ENCODE data around the gene ERN1. TPM values are rescaled to one million over a fixed set of nuclear protein-coding genes. Genes with fewer than 3 reads are reported as not detected.

The ERN1 gene
- total and polyA plus RNA-seq, 2 of the 13 experiments (the other 11 are each of a cell fraction or from before 2014, with no cell fraction given): 6.0 to 12.7 TPM

DNA sequence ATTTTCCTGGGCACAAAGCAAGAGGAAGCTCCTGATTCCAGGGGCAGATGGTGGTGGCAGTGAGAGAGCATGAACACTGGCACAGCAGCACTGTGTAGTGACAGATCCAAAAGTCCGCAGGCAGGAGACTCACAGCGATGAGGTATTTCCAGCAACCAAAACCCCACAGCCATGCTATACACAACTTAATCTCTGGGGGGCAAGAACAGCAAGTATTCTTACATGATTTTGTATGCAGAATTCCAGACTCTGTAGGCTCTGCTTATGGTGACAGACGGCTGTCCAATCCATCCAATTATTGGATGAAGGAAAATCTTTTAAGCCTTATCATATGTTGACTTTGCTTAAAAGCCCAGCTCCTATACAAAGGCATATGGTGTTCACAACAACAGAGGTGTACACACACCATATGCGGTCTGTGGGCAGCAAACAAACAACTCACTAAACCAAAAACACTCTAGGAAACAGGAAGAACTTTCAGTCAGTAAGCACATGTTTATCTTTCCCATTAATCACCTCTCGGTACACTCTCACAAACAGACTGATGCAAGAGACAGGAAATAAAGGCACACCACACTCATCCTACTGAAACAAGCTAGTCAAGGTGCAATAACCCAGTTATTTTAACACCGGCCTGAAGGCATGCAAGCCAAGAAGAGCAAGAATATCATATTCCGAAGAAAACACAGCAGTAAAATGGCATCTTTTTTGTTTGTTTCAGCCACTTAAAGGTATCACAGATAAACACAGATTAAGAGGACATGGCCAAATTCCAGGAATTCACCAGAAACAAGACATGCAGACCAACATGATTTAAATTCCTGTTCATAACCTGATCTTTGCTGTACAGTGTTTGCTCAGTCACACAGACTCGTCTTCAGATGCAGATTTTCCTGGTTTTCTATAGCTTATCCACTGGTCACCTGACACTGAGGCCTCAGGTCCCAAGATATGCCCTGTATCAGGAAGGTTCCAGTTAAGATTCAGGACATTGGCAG lies 47.8 kb downstream of the ERN1 start (continued):
- TF ChIP-seq ZNF512B (CRISPR knock-in tag; IDR thresholded peaks at IDR 0.05; ENCODE audit: borderline replicate concordance) (no peak), TP53 (CRISPR knock-in tag; conservative IDR thresholded peaks at IDR 0.05) (peak; percentile 75; the same call in 1 of the 2 replicates), ZNF800 (CRISPR knock-in tag; IDR thresholded peaks at IDR 0.05) (no peak), NFE2L1 (CRISPR knock-in tag; IDR thresholded peaks at IDR 0.05; ENCODE audit: borderline replicate concordance) (no peak), ZNF264 (CRISPR knock-in tag; IDR thresholded peaks at IDR 0.05) (peak; percentile 85; the same call in 1 of the 2 replicates), PRDM4 (CRISPR knock-in tag; IDR thresholded peaks at IDR 0.05; ENCODE audit: borderline replicate concordance) (no peak), AFF4 (CRISPR knock-in tag; IDR thresholded peaks at IDR 0.05) (0 out of 2 replicates have a peak, but pooled peaks have one; percentile 58), ARNTL (CRISPR knock-in tag; IDR thresholded peaks at IDR 0.05) (0 out of 2 replicates have a peak, but pooled peaks have one; percentile 73), ZNF879 (CRISPR knock-in tag; IDR thresholded peaks at IDR 0.05) (peak; percentile 46; the same call in 1 of the 2 replicates)
- TF ChIP-seq, protein P1, sequence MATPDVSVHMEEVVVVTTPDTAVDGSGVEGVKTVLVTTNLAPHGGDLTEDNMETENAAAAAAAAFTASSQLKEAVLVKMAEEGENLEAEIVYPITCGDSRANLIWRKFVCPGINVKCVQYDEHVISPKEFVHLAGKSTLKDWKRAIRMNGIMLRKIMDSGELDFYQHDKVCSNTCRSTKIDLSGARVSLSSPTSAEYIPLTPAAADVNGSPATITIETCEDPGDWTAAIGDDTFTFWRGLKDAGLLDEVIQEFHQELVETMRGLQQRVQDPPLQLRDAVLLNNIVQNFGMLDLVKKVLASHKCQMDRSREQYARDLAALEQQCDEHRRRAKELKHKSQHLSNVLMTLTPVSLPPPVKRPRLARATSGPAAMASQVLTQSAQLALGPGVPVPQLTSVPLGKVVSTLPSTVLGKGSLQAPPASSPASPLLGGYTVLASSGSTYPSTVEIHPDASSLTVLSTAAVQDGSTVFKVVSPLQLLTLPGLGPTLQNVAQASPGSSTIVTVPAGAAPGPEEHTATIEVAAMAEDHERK (CRISPR knock-in tag; IDR thresholded peaks at IDR 0.05; ENCODE audit: low read depth): 0 out of 2 replicates have a peak, but pooled peaks have one; percentile 19
- TF ChIP-seq, protein P2, sequence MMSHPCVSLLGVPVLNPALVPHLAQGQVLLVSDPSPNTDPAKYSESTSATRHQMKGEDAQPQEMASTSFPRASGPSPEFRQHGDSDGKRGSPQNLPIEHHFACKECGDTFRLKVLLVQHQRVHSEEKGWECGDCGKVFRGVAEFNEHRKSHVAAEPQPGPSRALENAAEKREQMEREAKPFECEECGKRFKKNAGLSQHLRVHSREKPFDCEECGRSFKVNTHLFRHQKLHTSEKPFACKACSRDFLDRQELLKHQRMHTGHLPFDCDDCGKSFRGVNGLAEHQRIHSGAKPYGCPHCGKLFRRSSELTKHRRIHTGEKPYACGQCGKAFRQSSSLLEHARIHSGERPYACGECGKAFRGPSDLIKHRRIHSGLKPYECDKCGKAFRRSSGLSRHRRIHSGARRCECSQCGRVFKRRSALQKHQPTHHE (CRISPR knock-in tag; IDR thresholded peaks at IDR 0.05; ENCODE audit: borderline replicate concordance): peak; percentile 63; the same call in 1 of the 2 replicates

Data from HepG2 (cell line).